ENCODE data around the gene TBC1D19. TPM values are rescaled to one million over a fixed set of nuclear protein-coding genes. Genes with fewer than 3 reads are reported as not detected.
A peak's percentile ranks its signal among the peaks of the same experiment; 100 is the strongest.

Gene TBC1D19
- total and polyA plus RNA-seq, 2 experiments from 2014 or later: 7.9 to 21.9 TPM

GRCh38 chr4:26717332-26717731 lies 133.4 kb downstream of the TBC1D19 start:
- Histone ChIP-seq H3K27me3 (no peaks in the 10 kb centered on the region), H2AFZ (no peak overlapping the region), H3K79me2 (no peaks in the 10 kb centered on the region), H4K20me1 (ENCODE audit: insufficient read depth, poor library complexity, severe bottlenecking) (no peaks in the 10 kb centered on the region), H3K4me3 (no peak overlapping the region), H3K4me2 (no peak overlapping the region), H3K9me3 (ENCODE audit: low read depth) (no peaks in the 10 kb centered on the region), H3K27ac (no peak overlapping the region), H3K4me1 (ENCODE audit: insufficient read depth) (no peaks in the 10 kb centered on the region), H3K9me2 (replicated peaks; ENCODE audit: insufficient read depth) (no peaks in the 10 kb centered on the region), H3K36me3 (replicated peaks; ENCODE audit: insufficient read depth, low read depth) (no peaks in the 10 kb centered on the region)
- WGBS (ENCODE audit: low lambda C conversion rate, missing lambda C conversion rate): 65% methylated on average over 2 of the region's 2 CpGs
- no peak for TF ChIP-seq EZH2phosphoT487 (IDR thresholded peaks at IDR 0.05; ENCODE audit: low read depth, severe bottlenecking, unreplicated experiment)
- no peak for TF ChIP-seq CTCF (IDR thresholded peaks at IDR 0.05; ENCODE audit: poor library complexity)
- TF ChIP-seq EZH2 (IDR thresholded peaks at IDR 0.05; ENCODE audit: borderline replicate concordance): no peak
- no peak for DNase-seq (ENCODE audit: low spot score)

DNA sequence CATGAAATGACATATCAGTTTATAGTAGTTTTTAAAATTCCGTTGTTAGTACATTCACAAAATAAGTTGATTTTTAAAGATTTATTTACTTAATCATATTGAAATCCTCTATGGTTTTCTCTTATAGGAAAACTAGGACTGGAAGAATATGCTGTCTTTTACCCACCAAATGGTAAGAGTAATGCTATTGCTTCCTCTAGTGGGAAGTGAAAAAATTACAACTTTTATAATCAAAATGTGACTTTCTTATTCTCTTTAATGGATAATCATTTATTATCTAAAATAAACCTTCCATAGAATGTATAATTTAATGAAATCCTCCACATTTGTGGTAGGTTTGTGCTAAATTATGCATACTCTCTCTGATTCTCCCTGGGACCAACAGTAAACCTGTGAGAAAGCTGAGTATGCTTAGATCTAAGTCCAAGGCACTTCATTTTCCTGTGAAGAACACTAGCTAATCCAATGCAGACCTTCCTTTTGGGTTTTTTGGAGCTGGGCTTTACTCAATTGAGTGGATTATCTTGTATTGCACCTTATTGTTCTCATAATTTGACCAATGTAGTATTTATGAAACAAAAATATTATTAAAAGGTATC lies 136.2 kb downstream of the TBC1D19 start:
- Histone ChIP-seq H4K20me1 (ENCODE audit: insufficient read depth, poor library complexity, severe bottlenecking) (no peaks in the 10 kb centered on the region), H3K9me2 (replicated peaks; ENCODE audit: insufficient read depth) (no peaks in the 10 kb centered on the region), H3K4me3 (no peak overlapping the region), H3K4me1 (ENCODE audit: insufficient read depth) (no peaks in the 10 kb centered on the region), H3K36me3 (replicated peaks; ENCODE audit: insufficient read depth, low read depth) (no peaks in the 10 kb centered on the region), H3K4me2 (no peak overlapping the region), H3K79me2 (no peaks in the 10 kb centered on the region), H3K27ac (no peak overlapping the region), H3K9me3 (ENCODE audit: low read depth) (no peaks in the 10 kb centered on the region), H2AFZ (no peak overlapping the region), H3K27me3 (no peaks in the 10 kb centered on the region)
- 15% methylated on average over 1 of the region's 1 CpG for WGBS (ENCODE audit: low lambda C conversion rate, missing lambda C conversion rate)
- no peak for DNase-seq (ENCODE audit: low spot score)
- TF ChIP-seq CTCF (IDR thresholded peaks at IDR 0.05; ENCODE audit: poor library complexity): peak; percentile 68
- TF ChIP-seq EZH2phosphoT487 (IDR thresholded peaks at IDR 0.05; ENCODE audit: low read depth, severe bottlenecking, unreplicated experiment): no peak
- no peak for TF ChIP-seq EZH2 (IDR thresholded peaks at IDR 0.05; ENCODE audit: borderline replicate concordance)

DNA sequence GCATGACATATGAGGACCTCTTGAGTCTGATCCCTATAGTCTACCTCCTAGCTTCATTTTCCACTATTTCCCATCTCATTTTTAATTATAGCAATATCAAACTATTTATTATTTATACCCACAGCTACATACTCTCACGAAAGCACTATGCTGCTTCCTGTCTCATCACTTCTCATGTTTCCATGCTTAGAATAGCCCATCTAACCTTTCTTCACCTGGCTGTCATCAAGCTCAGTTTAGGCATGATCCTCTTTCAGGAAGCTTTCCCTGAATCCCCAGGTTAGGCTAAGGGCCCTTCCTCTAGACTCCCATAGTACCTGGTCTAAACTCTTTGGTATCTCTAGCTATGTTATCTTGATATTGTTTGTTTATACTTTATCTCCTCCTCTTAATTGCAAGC lies 137.8 kb downstream of the TBC1D19 start:
- no peak for DNase-seq (ENCODE audit: low spot score)
- H3K4me3 ChIP-seq: no peak overlapping the region
- no peak overlapping the region for H3K4me2 ChIP-seq
- no peaks in the 10 kb centered on the region for H3K36me3 ChIP-seq (replicated peaks; ENCODE audit: insufficient read depth, low read depth)
- TF ChIP-seq EZH2 (IDR thresholded peaks at IDR 0.05; ENCODE audit: borderline replicate concordance): no peak
- no peak for TF ChIP-seq EZH2phosphoT487 (IDR thresholded peaks at IDR 0.05; ENCODE audit: low read depth, severe bottlenecking, unreplicated experiment)
- no peak for TF ChIP-seq CTCF (IDR thresholded peaks at IDR 0.05; ENCODE audit: poor library complexity)
- H3K79me2 ChIP-seq: no peaks in the 10 kb centered on the region
- H4K20me1 ChIP-seq (ENCODE audit: insufficient read depth, poor library complexity, severe bottlenecking): no peaks in the 10 kb centered on the region
- H3K9me3 ChIP-seq (ENCODE audit: low read depth): no peaks in the 10 kb centered on the region
- no peaks in the 10 kb centered on the region for H3K4me1 ChIP-seq (ENCODE audit: insufficient read depth)
- H2AFZ ChIP-seq: no peak overlapping the region
- H3K27me3 ChIP-seq: no peaks in the 10 kb centered on the region
- no peaks in the 10 kb centered on the region for H3K9me2 ChIP-seq (replicated peaks; ENCODE audit: insufficient read depth)
- no peak overlapping the region for H3K27ac ChIP-seq
- WGBS (ENCODE audit: low lambda C conversion rate, missing lambda C conversion rate): 86% methylated on average over 1 of the region's 1 CpG

All from hepatocyte (in vitro differentiated cells).